GM12878 (cell line): Measurements from ENCODE around the gene SLC39A7. TPM values are rescaled to one million over a fixed set of nuclear protein-coding genes. Genes with fewer than 3 reads are reported as not detected.

ENCODE experiments used
- BACH1 ChIP-seq: fragments of 450-650 bp; IDR thresholded peaks from 2 replicates; pipeline ENCODE4 v1.6.1; 2017; ENCODE audit warnings: mild to moderate bottlenecking, borderline replicate concordance
- BRCA1 ChIP-seq: IDR thresholded peaks from 2 replicates; pipeline ENCODE4 v1.6.1; 2011; ENCODE audit warnings: low read depth, low read length, improper control_type of control experiment
- DPF2 ChIP-seq: fragments of 450-650 bp; IDR thresholded peaks from 2 replicates; pipeline ENCODE4 v1.6.1; 2017; ENCODE audit warnings: mild to moderate bottlenecking
- EP300 ChIP-seq, 2 experiments: fragments of 150-350 bp in 1 of 2; IDR thresholded peaks; 2 replicates each; pipeline ENCODE4 v1.6.1; 2011 to 2012; ENCODE audit warnings: low read depth in 2 of 2, low read length in 2 of 2, borderline replicate concordance in 1 of 2, improper control_type of control experiment in 1 of 2, inconsistent platforms in 1 of 2; ENCODE audit not compliant: control insufficient read depth in 1 of 2
- HDAC2 ChIP-seq: fragments of 200-600 bp; sonication (generic); IDR thresholded peaks from 2 replicates; pipeline ENCODE4 v1.6.1; 2017
- IKZF2 ChIP-seq, 2 experiments: fragments of 450-650 bp; IDR thresholded peaks; 2 replicates each; pipeline ENCODE4 v1.6.1; 2017; ENCODE audit warnings: mild to moderate bottlenecking in 2 of 2, moderate library complexity in 2 of 2
- MEF2B ChIP-seq: fragments of 450-650 bp; IDR thresholded peaks from 2 replicates; pipeline ENCODE4 v1.6.1; 2018; ENCODE audit warnings: mild to moderate bottlenecking, moderate library complexity; ENCODE audit not compliant: partially characterized antibody, poor library complexity, severe bottlenecking
- NR2F1 ChIP-seq: fragments of 450-650 bp; conservative IDR thresholded peaks from 2 replicates; pipeline ENCODE4 v1.6.1; 2017; ENCODE audit warnings: mild to moderate bottlenecking
- PAX5 ChIP-seq: IDR thresholded peaks from 2 replicates; pipeline ENCODE4 v1.6.1; 2011; ENCODE audit warnings: low read depth, low read length, borderline replicate concordance
- POLR2AphosphoS2 ChIP-seq: IDR thresholded peaks from 2 replicates; pipeline ENCODE4 v1.6.1; 2011; ENCODE audit warnings: low read depth, mild to moderate bottlenecking, low read length, improper control_type of control experiment, moderate library complexity
- PRDM15 ChIP-seq: fragments of 450-650 bp; formaldehyde crosslinking; IDR thresholded peaks from 2 replicates; pipeline ENCODE4 v1.4.0; 2020; ENCODE audit warnings: mild to moderate bottlenecking, moderate library complexity
- SIX5 ChIP-seq: IDR thresholded peaks from 2 replicates; pipeline ENCODE4 v1.6.1; 2011; ENCODE audit warnings: mild to moderate bottlenecking, low read depth, low read length, moderate library complexity; ENCODE audit not compliant: severe bottlenecking
- ZNF384 ChIP-seq: IDR thresholded peaks from 2 replicates; pipeline ENCODE4 v1.6.1; 2012; ENCODE audit warnings: low read depth, mild to moderate bottlenecking, low read length, improper control_type of control experiment, borderline replicate concordance
- polyA plus RNA-seq, 11 experiments: library from polyadenylated mRNA; depleted of rRNA in 4 of 11; unstranded in 6 of 11; stranded (reverse) in 5 of 11; fragments of >200 nt; fragmentation: Nextera tagmentation in 4 of 11; fragmentation: Illumina TruSeq in 1 of 11; extraction: Ambion mirVana in 4 of 11; extraction: Trizol in 1 of 11; gene quantifications; 1 replicate in 1 of 11; 2 replicates in 10 of 11; pipeline versions ENCODE4 v1.2.1 to v1.2.3, GENCODE V29; 2011 to 2016; ENCODE audit warnings: inconsistent platforms in 2 of 11, missing spikeins in 2 of 11, low read depth in 1 of 11
- total RNA-seq, 4 experiments: library from RNA; depleted of rRNA in 3 of 4; stranded (reverse); fragments of >200 nt in 3 of 4; fragmentation: Illumina TruSeq in 1 of 4; extraction: Trizol in 1 of 4; gene quantifications; 2 replicates each; pipeline versions ENCODE4 v1.2.1 to v1.2.3, GENCODE V29; 2013 to 2021
- TF ChIP-seq, protein P1 (sequence below): IDR thresholded peaks from 2 replicates; pipeline ENCODE4 v1.6.1; 2012; ENCODE audit warnings: low read depth, low read length, improper control_type of control experiment
- TF ChIP-seq, protein P2 (sequence below): fragments of 450-650 bp; IDR thresholded peaks from 2 replicates; pipeline ENCODE4 v1.6.1; 2017; ENCODE audit warnings: mild to moderate bottlenecking, moderate library complexity

The SLC39A7 gene
- total and polyA plus RNA-seq, 10 of the 15 experiments (the other 5 are each of a cell fraction or from before 2014, with no cell fraction given), result 7.3 to 63.1 (median 40.6) TPM

DNA sequence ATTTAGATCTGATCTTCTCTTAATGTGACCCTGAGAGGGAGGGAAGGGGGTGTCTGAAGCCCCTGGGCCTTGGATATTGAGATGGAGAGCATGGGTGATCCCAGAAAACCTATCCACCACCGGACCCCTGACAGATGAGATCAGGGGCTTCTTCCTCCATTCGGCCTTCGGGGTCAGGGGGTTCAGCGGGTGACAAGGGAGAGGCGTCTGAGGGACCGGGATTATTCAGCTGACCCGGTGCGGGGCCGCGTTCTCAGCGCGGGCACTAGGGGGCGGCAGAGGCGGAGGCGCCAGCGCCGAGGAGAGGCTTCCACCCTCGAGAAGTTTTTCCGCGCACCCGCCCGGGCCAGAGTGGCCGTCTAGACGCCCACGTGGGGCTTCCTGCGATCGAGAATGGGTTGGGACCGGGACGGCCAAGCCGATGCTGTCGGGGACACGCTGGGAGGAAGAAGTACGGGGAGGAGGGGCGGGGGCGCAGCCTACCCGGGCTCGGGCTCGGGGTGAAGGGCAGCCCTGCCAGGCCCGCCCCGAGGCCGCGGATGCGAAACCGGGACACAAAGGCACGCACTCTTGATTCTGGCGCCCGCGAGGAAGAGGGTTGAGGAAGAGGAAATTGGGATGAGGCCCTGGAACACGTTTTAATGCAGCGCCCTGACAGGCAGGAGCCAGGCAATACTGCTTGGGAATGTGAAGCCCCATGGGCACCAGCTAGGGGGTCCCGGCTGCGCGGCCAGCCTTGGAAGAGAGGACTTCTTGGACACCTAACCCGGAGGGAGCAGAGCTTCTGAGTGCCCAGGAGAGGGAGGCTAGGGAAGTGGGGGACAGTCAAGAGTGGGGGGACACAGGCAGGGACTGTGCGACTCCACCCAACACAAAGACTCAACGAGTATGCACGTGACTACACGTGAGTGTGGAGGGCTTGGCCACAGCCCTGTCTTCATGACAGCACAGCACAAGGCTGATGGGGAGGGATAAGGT lies 39.0 kb upstream of the SLC39A7 start (continued):
- TF ChIP-seq PRDM15 (CRISPR knock-in tag), result no peak
- no peak for TF ChIP-seq BRCA1
- peak; percentile 64; the same call in 1 of the 2 replicates for TF ChIP-seq DPF2
- no peak for TF ChIP-seq ZNF384
- TF ChIP-seq, protein P1, sequence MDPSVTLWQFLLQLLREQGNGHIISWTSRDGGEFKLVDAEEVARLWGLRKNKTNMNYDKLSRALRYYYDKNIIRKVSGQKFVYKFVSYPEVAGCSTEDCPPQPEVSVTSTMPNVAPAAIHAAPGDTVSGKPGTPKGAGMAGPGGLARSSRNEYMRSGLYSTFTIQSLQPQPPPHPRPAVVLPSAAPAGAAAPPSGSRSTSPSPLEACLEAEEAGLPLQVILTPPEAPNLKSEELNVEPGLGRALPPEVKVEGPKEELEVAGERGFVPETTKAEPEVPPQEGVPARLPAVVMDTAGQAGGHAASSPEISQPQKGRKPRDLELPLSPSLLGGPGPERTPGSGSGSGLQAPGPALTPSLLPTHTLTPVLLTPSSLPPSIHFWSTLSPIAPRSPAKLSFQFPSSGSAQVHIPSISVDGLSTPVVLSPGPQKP, result 0 out of 2 replicates have a peak, but pooled peaks have one; percentile 33
- TF ChIP-seq IKZF2 (IDR thresholded peaks at IDR 0.05), result peak; percentile 15 to 47; a peak in 1 of 4 replicates
- no peak for TF ChIP-seq POLR2AphosphoS2
- TF ChIP-seq, protein P2, sequence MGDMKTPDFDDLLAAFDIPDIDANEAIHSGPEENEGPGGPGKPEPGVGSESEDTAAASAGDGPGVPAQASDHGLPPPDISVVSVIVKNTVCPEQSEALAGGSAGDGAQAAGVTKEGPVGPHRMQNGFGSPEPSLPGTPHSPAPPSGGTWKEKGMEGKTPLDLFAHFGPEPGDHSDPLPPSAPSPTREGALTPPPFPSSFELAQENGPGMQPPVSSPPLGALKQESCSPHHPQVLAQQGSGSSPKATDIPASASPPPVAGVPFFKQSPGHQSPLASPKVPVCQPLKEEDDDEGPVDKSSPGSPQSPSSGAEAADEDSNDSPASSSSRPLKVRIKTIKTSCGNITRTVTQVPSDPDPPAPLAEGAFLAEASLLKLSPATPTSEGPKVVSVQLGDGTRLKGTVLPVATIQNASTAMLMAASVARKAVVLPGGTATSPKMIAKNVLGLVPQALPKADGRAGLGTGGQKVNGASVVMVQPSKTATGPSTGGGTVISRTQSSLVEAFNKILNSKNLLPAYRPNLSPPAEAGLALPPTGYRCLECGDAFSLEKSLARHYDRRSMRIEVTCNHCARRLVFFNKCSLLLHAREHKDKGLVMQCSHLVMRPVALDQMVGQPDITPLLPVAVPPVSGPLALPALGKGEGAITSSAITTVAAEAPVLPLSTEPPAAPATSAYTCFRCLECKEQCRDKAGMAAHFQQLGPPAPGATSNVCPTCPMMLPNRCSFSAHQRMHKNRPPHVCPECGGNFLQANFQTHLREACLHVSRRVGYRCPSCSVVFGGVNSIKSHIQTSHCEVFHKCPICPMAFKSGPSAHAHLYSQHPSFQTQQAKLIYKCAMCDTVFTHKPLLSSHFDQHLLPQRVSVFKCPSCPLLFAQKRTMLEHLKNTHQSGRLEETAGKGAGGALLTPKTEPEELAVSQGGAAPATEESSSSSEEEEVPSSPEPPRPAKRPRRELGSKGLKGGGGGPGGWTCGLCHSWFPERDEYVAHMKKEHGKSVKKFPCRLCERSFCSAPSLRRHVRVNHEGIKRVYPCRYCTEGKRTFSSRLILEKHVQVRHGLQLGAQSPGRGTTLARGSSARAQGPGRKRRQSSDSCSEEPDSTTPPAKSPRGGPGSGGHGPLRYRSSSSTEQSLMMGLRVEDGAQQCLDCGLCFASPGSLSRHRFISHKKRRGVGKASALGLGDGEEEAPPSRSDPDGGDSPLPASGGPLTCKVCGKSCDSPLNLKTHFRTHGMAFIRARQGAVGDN, result peak; percentile 66; the same call in 1 of the 2 replicates
- no peak for TF ChIP-seq EP300 (IDR thresholded peaks at IDR 0.05; ENCODE audit: borderline replicate concordance in 1 of 2, control insufficient read depth in 1 of 2, low read depth in 2 of 2, low read length in 2 of 2)
- TF ChIP-seq PAX5, result no peak
- no peak for TF ChIP-seq HDAC2
- peak; percentile 68 for TF ChIP-seq NR2F1
- TF ChIP-seq SIX5, result no peak
- peak; percentile 43; the same call in 1 of the 2 replicates for TF ChIP-seq BACH1
- TF ChIP-seq MEF2B, result no peak
